HG02588 (cell line): ENCODE data around the gene HDAC2.
"Not testable (repeated sequence)": the region's sequence is repeated elsewhere in the genome, so short reads cannot be mapped to it uniquely, and the experiment has no call there.

ENCODE experiments used
- ATAC-seq: cut with Tn5 transposase; IDR thresholded peaks from one replicate; pipeline ENCODE4 v1.9.1; 2021; ENCODE audit warnings: mild to moderate bottlenecking, moderate library complexity; ENCODE audit not compliant: unreplicated experiment

HDAC2 gene

DNA sequence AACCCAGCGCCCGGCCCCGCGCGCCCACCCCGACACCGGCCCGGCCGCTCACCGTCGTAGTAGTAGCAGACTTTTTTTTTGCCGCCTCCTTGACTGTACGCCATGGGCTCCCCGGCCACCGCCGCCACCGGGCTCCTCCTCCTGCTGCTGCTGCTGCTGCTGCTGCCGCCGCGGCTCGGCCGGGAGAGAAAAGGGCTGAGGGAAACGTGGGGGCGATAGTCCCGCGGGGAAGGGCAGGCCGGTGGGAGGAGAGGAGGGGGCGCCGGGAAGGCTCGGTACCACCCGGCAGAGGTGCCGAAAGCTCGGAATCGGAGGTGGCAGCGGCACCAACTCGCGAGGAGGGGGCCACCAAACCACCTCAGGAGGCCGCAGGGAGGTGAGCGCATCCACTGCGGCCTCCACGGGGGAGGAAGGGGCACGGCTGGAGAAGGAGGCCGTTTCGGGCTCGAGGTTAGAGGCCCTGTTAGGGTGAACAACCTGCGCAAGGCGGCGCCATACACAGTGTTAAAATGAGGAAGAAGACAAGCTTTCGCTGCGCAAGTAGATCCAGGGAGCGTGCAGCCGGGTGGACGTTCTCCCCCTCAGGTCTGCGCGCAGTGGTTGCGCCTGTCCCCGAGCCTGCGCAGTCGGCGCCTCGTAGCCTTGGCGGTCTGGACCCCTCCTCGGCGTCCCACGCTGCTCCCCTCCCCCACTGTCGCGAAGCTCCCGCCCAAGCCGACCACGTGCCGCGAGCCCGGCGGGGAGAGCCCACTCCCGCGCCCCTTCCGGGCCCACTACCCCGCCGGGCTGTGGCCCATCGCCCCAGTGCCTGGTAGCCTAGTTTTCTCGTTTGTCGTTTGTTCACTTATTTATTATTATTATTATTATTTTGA is at the start of gene HDAC2:
Gene HDAC2 (minus strand): TSS at position 344 of the 872 bp plus-strand sequence. CDS start 240 bp downstream, at position 104.
- ATAC-seq, result peak; percentile 83

DNA sequence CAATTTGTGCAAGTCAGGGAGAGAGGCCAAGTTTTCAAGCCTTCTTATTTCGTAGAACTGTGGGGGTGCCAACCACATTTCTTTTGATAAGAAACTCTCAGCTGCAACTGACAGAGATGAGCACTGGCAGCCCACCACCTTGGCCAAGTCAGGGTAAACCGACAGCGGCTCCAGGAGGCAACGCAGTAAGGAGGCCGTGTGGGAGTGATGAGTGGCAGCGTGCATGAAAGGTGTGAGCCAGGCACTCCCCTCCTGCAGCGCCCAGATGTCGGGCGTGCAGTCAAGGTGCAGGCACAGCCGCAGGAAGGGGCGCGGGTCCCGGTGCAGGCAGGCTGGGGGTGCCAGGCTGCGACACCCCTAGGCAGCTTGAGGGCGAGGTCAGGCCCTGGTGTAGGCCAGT is 49.2 kb upstream of the HDAC2 start:
- no peak for ATAC-seq

DNA sequence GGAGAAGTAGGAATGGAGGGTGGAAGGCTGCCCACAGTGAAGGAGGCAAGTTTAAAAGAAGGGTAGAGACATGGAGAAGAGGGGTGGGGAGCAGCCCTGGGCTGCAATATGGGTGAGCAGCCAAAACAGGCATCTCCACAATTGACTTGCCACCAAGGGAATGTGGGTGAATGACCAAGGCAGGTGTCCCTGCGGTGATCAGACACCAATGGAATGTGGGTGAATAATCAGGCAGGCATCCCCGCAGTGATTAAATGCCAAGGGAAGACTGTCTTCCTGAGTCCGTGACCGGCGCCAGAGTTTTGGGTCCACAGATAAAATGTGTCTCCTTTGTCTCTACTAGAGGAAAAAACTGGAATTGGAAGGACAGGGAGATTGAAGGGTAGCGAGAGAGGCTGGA is 46.2 kb upstream of the HDAC2 start:
- not testable (repeated sequence) for ATAC-seq

DNA sequence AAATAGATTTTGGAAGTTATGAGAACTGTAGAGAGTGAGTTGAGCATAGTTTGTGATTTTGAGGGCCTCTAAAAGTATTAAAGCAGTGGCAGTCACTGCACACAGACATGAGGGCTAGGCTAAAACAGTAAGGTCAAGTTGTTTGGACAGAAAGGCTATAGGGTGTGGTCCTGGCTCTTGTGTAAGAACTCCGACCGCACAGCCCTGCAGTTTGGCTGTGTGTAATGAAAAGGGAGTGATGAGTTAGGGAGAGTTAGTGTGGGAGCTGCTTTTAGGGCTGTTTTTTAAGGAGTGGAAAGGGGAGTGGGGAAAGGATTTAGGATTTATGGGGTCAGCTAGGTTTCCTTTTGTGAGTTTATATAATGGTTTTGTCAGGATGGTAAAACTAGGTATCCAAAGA is 43.2 kb upstream of the HDAC2 start:
- not testable (repeated sequence) for ATAC-seq

DNA sequence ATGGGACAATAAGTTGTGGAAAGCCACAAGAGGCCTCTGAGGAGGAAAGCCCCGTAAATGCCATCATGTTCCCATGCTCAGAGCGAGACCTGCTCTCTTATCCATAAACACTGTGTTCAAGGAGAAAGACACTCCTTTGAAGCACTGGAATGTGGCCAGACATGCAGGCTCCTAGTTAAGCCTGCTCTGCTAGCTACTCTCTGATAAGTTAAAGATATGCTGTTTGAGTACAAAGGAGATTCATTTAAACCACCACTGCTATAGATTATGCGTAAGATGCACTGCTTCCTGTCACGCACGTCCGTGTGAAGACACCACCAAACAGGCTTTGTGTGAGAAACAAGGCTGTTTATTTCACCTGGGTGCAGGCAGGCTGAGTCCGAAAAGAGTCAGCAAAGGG is 40.5 kb upstream of the HDAC2 start:
- not testable (repeated sequence) for ATAC-seq

DNA sequence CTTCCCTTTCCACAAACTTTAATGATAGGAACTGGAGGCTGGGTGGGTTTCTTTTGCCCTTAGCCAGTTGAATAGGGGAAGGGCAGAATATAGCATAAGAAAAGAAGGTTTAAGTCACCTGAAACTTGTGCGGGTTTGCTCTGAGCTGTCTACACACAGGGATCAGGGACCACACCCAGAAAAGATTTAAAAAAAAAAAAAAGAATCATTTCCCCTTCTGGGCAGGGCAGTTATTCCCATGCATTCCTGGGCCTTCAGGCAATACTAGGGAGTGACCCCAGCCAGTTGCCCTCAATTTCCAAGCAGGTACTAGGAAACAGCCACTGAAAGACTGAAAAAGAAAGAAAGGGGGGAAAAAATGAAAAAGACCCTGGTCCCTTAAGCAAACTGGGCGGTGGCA is 39.6 kb upstream of the HDAC2 start:
- no peak for ATAC-seq

DNA sequence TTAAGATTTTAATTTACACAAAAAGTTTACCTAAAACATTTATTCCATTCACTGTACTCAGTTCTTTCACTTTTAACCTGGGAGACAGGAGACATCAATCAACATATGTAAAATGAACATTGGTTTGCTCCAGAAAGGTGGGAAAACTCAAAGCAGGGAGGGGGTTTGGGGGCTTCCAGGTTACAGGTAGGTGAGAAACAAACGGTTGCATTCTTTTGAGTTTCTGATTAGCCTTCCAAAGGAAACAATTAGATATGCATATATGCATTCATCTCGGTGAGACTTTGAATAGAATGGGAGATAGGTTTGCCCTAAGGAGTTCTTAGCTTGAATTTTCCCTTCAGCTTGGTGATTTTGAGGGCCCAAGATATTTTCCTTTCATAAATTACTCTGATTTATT is 38.2 kb upstream of the HDAC2 start:
- no peak for ATAC-seq

DNA sequence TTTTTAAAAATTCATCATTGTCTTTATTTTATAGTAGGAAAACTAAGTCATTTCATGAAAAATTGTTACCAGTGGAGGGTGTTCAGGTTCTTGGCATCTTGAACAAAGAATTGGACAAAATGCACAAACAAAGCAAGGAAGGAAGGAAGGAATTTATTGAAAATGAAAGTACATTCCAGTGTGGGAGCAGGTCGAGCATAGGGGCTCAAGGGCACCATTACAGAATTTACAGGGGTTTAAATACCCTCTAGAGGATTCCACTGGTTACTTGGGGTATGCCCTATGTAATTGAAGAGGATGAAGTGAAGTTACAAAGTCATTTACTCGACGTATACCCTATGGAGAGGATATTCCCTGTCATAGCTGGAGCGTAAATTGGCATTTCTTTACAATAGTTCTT is 37.4 kb upstream of the HDAC2 start:
- ATAC-seq, result no peak

DNA sequence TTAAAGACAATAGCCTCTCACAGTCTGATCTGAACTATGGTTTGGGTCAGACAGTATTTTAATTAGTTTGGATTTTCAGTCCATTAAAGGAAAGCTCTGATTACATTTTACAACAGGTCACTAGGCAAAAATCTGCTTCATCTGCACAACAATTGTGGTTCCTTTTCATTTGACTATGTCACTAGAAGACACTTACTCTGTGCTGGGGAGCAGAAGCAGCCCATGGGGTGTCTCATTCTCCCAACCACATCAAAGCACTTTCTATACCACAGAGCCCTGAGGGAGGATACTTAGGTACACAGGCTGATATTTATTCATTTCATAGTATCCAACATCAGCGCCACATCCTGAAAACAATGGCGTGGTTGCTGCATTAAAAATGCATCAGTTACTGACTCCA is 36.6 kb upstream of the HDAC2 start:
- ATAC-seq, result no peak

DNA sequence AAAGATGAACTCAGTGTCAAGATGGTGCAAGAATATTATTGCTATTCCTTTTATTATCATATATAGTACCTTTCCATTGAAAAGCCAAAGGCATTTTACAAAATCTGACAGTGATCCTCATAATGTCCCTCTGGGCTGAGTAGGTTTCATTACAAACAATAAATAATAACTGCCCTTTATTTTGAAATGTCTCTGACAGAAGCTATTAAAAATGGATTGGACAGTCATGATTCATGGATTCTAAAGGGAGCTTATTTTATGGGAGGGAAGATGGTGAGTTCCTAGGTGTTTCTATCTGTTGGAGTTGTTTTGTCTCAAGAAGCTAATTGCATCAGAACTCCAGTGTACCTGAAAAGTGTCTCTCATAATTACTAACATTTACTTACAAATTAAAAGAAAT is 30.4 kb upstream of the HDAC2 start:
- no peak for ATAC-seq

DNA sequence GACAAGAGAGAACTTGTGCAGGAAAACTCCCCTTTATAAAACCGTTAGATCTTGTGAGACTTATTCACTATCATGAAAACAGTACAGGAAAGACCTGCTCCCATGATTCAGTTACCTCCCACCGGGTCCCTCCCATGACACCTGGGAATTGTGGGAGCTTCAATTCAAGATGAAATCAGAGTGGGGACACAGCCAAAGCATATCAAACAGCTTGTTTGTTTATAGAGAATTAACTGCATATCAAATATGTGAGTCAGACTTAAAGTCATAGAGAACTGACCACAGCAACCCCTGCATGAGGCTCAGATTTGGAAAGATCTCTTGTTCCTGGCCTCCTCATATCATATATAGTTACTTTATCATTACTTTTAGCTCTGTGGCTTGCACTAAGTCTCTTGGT is 29.1 kb upstream of the HDAC2 start:
- ATAC-seq, result no peak

DNA sequence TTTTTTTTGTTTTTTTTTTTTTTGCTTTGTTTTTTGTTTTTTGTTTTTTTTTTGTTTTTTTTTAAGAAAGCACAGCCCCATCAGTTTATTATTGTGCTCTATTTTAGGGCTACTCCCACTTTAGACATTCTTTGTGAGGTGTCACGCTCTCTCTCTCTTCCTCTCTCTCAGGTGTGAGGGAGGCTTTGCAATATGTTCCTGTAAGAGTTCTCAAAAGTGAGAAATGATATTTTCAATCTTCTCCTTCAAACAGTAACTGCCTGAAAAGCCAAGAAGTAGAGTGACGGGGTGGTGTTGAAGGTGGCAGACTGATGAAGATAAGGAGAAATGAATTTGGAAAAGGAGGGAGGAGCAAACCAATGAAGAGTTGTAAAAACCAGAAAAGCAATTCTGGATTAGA is 28.3 kb upstream of the HDAC2 start:
- no peak for ATAC-seq

DNA sequence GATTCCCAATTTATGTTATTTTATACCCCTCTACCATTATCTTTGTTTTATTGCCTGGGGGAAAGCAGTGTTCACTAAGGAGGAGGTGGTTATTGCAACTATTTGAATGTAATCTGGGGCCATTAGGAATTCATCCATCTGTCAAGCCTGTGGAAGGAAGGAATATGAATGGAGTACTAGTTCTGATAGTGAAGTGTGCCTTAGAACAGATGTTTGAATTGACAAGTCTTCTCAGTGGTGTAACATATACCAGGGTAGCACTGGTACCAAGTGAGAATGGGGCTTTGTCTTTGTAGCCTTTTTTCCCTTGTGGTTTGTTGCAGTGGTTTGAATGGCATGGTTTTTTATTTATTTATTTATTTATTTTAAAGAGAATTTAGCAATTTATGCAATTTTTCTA is 27.9 kb upstream of the HDAC2 start:
- no peak for ATAC-seq

DNA sequence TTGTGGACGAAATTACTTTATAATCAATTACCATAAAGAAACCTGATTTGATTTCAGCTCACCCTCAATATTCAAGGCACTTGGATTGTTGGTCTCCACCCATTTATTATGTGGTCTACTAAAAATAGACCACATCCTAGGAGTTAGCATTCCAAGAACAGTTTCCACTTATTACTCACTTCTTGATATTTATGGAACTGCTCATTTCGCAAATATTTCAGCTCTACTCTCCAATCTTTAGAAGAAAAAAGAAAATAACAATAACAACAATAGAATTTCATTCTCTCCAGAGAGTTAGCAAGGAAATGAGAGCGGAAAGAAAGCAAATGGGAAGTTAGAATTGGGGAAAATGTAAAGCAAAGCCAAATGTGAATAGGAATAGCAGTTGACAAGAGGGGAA is 26.2 kb upstream of the HDAC2 start:
- no peak for ATAC-seq

DNA sequence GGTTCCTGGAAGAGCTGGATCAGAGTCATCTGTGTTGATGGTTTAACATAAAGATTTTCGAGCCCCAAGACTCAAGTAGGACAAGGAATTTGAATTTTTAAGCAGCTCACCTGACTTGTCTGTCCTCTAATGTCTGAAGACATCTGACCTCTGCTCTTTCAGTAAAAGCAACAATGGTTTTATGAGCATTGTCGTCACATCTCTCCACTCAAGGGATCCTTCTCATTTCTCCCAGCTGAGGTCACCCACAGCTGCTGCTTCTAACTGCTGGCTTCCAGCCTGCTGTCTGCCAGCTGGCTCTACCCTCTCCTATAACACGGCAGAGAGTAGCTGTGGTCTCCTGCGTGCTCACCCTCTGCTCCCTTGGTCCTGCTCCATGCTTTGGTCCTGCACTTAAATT is 24.7 kb upstream of the HDAC2 start:
- no peak for ATAC-seq

DNA sequence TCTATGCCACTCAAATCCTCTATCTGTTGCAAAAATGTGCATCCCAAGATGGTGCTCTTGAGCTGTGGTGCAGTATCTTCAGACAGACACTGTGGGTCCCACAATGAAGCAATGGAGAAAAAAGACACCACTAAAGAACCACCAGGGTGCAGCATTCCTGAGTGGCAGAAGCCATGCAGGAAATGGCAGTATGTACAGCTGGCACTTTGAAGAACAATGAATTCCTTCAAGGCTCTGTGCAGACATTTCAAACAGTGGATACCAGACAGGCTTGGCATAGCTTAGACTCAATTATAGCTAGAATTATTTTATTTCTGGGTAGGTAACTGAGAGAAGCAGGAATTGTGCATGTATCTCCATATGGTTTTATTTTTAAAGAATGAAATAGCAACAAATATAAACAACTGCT is 24.0 kb upstream of the HDAC2 start:
- peak; percentile 90 for ATAC-seq

DNA sequence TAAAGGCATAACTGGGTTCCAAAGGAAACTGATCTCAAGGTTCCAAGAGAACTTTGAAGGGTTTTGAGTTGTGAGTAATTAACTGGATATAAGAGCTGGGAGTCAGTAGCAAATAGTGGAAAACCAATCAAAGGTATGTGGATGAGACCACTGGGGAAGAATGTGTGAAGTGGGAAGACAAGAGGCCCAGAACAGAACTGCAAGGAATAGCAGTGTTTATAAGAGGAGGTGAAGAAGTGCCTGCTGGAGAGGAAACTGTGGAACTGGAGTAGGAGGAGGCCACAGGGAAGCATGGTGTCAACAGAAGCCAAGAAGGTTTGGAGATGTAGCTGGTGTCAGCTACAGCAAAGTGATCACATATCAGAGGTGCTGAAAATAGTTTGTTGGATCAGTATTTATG is 18.7 kb upstream of the HDAC2 start:
- no peak for ATAC-seq

DNA sequence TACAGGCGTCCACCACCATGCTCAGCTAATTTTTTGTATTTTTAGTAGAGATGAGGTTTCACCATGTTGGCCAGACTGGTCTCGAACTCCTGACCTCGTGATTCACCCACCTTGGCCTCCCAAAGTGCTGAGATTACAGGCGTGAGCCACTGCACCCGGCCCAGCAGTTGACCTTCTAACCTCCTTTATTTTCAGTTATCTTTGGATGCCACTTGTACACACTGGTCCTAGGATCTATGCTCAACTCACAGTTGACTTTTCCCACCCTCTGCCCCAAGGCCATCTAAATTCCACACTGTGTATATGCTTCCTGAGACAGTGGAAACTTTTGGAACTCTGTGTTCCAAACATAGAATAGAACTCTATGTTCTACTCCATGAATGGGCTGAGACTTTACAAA is 11.7 kb upstream of the HDAC2 start:
- ATAC-seq, result not testable (repeated sequence)

DNA sequence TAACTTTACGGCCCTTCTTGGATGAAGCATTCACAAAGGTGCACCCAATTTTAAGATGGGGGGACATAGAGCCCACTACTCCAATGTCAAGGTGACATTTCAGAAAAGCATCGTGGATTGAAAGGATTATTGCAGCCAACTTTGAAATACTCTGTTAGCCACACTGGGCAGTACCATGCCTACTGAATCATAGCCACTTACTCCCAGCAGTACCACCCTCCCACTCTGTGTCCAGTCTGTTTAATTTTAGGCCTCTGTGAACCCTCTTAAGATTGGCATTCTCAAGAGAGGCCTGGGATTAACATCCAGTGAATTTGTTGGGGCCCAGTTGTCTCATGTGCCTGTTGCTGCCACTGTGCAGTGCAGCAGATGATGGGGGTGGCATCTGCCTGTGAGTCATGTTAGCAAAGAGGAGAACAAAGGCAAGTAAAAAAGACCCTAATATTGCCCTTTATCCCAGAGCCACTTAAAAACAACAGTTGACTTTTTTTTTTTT is 11.2 kb upstream of the HDAC2 start:
- no peak for ATAC-seq

DNA sequence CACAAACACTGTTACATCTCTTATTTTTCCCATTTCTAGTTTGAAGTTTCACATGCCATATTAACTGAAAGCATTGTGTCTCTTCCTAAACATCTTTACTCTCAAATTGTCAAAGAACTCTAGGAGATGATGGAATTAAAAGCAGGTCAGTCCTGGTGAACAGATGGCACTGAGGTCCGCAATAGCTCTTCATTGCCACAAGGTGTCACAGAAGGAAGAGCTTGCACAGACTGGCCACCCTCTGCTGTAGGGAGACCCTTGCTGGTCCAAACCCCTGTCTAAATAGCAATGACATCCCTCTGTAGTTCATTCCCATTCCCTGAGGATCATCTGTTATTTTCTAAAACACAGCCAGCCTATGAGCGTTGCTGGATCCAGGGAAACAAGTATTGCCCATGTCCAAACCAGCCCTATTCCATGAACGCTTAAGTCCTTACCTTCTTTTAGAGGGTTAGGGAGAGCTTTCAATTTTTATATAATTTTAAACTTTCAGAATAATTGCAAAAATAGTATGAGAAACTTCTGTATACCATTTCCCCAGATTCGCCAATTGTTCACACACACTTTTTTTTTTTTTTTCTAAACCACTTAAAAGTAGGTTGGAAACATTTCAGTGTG is 10.1 kb upstream of the HDAC2 start:
- ATAC-seq, result peak; percentile 50

DNA sequence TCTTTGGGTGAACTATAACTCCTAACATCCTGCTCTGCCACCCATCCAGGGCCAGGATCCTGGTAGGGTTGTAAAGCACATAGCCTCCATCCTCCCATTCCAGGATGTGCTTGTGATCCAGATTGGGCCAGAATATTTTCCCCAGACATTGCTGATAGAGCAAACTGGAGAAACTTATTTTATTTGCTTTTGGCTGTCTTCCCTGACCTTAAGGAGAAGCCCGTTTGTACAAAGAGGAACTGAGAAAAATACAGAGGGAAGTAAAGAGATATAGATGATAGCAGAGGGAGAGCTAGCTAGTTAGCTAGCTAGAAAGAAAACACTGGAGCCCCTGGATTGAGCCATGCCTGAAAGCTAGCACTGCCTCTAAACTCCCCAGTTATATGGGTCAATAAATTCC is 9.0 kb upstream of the HDAC2 start:
- no peak for ATAC-seq

DNA sequence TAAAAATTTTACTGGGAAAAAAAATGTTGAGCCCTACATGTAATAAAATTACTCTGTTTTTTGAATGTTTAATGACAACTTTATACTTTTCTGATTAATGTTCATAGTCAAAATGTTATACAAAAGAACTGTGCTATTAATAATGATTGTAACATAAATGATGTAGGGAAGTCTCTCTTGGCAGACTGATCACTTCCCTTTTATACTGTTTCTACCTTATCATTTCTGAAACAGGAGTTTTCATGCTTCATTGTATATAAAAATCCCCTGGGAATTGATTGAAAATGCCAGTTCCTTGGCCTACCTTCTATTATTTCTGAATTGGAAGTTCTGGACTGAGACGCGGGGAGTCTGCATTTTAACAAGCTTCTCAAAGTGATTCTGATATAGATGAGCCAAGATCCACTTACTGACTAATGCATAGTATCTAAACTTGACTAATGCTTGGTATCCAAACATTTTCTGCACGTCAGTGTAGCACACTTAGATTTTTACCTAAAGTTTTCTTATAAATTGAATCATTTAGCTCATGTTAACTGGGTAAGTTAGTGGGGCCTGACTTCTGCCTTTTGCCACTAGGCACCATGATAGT is 7.2 kb upstream of the HDAC2 start:
- no peak for ATAC-seq
